Measurements from ENCODE around the gene MIS18A.
"Not testable (repeated sequence)": the region's sequence is repeated elsewhere in the genome, so short reads cannot be mapped to it uniquely, and the experiment has no call there.

The MIS18A gene, protein sequence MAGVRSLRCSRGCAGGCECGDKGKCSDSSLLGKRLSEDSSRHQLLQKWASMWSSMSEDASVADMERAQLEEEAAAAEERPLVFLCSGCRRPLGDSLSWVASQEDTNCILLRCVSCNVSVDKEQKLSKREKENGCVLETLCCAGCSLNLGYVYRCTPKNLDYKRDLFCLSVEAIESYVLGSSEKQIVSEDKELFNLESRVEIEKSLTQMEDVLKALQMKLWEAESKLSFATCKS

DNA sequence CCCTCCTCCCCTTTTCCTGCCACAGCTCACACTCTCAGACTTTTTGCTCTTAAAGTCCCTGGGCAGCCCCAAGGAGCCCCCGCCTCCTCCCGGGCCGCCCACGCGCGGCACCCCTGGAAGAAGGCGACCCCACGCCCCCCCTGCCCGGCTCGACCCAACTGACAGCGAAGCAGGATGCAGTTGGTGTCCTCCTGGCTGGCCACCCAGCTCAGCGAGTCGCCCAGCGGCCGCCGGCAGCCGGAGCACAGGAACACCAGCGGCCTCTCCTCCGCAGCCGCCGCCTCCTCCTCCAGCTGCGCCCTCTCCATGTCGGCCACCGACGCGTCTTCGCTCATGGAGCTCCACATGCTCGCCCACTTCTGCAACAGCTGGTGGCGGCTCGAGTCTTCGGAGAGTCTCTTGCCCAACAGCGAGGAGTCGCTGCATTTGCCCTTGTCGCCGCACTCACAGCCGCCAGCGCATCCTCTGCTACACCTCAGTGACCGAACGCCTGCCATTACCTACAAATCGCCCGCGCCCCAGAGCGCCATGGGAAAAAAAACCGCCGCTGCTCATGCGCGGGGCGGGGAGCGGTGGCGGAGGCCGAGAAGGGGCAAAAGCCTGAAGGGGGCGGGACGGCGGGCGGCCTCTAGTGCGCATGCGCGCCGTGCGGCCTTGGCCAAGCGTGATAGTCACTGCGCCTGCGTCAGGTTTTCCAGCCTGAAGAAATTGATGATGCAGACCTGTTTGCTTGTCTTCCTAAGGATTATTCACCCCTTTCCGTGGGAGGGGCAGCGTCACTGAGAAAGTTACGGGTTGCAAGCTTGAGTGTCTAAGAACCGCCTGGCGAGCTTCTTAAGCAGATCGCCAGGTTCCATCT lies at the start of gene MIS18A:
MIS18A (minus strand) TSS at position 532 of the 859 bp plus-strand sequence; CDS start at position 497, 35 bp downstream.
- DNase-seq, result peak; percentile 89

DNA sequence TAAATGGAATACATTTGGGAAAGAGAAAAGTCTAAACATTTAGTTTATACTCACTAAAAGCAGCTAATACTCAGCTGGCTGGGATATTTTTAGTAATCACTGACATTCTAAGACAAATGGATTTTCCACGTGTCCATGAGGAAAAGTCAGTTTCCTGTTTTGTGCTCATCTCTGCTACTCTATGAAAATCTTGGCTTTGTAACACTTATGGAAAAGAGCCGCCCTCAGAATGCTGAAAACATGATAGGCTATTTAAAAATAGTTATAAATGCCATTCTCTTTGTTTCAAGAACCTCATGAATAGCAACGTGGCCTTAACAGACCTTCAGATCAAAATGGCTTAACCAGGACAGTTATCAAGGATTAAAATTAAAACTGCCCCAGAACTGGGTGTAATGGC lies 49.7 kb upstream of the MIS18A start:
- DNase-seq, result peak; percentile 37

DNA sequence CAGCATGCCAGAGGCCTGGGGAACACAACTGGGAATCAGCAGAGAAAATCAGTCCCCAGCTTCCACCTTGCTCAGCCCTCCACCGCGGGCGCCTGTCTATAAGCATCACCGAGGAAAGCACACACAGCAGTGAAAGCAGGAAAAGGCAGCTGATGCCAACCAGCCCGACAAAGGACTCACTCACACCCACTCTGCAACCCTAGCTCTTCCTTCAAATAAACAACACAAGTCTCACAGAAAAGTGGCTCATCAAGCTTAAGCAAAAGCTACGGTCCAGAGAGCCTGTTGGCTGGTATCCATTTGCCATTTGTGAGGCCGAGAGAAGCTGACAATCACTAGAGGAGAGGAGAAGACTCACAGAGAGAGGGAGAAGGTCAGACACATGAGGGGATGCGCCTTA lies 46.9 kb upstream of the MIS18A start:
- no peak for DNase-seq

DNA sequence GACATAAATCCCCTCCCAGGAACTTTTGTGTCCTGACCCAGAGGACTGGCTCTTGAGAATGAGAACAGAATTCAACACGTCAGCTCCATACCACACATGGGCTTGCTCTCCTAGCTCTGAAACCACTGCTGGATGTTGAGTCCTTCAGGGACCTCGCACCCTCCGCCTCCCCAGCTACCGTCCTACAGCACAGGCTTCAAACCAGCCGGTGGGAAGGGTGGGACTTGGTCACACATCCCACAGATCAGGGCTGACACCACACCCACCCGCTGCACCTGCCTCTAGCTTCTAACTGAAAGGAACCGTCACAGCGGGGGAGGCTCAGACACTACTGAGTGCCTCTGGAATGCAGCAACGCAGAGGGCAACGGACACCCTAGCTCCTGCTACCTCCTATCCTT lies 43.8 kb upstream of the MIS18A start:
- DNase-seq, result no peak

DNA sequence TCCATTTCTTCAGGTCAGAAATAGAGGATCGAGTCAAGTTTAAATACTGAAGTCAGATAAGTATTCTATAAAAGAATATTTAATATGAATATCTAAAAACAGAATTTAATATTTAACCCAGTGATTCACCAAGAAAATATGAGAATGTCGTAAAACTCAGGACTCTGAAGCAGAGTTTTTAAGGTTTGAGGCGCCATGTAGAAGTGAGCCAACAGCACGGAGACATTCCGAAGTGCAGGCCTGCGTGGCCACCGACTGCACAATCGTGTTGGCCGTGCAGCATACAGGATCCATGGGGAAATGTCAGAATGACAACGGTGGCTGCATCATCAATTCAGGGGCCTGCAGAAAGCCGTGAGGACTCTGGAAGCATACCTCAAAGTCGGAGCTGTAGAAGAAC lies 43.3 kb upstream of the MIS18A start:
- DNase-seq, result no peak

DNA sequence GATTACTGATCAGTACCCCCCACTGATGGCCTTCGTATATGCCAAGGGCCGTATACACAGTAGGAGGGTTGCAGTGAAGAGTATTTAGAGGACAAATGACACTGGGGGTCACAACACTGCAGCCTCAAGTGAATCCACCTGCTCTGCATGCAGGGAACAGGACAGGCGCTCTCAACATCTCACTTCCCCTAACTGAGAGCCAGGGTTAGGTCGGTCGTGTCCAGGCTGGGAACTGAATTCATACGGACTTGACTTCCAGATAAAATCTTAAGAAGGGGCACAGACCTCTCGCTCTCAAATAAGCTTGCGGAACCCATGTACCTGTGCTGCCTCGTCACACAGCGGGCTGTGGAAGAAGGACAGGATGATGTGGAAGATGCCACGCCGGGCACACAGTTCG lies 42.6 kb upstream of the MIS18A start:
- DNase-seq, result no peak

DNA sequence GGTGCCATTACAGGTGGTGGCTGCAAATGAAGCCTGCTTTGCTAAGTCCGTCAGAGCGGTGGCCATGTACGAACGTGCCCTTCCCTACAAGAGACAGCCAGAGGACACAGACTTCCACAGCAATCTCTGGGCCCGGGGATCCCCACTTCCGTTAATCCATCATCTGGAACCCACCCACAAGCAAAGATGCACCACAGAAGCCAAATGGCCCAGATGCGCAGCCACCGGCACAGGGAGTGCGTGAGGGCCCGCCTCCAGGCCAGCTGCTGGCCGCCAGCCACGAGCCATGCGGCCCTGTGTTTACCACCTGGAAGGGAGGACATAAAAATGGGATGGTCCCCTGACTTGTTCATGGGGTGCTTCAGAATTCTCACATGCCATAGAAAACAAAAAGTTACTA lies 41.9 kb upstream of the MIS18A start:
- DNase-seq, result no peak

DNA sequence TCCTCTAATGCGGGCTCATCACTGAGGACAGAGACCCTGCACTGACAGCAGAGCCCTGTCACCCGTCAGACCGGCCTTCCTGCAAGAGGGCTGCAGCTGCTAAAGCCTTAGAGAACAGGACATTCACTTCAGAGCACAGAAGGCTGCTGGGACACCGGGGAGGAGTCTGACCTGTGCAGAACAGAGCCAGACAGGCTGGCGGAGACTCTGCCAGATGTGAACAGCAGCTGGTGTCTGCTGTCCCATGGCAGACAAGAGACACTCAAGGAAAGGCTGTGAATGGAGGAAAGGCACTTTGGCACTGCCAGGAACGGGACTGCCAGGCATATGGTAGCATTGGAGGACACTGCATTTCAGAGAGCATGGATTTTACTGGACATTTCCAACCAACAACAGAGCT lies 41.2 kb upstream of the MIS18A start:
- no peak for DNase-seq

DNA sequence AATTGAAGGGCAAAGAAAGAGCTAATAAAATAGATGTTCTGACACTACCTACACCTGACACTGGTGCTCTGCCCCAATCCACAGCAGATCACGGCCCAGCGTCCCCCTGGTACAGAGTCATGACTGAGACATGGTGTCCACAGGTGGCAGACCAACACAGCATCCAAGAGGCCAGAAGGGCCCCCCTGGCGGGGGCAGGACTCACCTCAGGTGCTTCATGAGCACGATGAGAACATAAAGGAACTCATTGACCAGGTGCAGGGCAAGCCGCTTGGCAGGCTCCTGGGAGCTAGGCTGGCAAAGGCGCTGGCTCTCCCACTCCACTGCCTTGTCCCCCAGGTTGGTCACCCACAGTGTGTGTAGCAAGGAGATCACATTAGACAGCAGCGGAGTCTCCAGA lies 40.2 kb upstream of the MIS18A start:
- no peak for DNase-seq

DNA sequence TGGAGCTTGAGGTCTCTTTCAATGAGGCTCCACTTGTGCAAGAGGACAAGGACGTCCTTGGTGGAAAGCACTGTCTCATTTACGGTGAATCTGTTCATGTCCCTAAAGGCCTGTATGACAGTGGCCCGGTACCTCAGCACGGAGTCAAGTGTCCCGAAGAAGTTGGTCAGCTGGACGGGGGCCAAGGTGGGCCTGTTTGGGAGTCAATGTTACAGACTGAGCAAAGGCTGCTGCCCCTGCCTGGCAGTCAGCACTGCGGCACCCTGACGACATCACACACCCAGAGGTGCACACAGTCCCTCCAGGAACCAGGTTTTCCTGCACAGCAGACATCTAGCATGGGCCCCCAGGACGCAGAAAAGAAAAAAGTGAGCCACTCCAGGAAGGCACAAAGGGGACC lies 38.9 kb upstream of the MIS18A start:
- no peak for DNase-seq

DNA sequence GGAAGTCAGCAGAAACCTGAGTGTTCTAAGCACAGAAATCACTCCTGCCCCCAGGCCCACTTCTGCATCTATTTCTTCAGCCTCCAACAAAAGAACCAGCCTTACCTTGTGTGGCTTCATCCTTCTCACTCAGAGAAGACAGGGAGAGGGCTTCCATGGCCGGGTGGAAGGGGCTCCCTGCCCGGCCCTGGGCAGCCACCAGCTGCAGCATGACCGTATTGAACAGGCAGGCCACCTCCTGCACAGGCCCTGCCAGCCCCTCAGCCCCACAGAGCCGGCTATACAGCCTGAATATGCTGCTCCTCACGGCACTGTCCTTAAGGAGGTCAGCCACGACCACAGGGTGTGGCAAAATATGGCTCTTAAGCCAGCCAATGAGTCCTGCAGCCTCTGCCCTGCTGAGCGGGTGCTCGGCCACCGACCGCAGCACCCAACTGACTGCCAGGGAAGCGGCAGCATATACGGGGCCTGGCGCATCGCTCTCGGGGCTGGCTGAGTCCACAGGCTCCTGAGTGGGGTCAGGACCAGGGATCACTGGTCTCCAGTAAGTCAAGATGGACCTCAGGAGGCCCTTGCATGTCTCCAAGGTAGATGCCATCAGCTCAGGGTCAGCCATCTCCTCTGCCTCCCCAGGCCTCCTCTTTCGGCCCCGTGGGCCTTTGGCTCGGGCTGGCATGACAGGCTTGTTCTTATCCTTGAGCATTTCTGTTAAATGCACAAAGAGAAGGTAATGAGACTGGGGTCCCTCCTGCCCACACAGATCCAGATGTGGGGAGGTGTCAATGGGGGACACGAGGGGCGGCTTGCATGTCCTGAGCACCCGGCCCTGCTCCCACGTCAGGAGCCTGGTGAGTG lies 37.7 kb upstream of the MIS18A start:
- no peak for DNase-seq

DNA sequence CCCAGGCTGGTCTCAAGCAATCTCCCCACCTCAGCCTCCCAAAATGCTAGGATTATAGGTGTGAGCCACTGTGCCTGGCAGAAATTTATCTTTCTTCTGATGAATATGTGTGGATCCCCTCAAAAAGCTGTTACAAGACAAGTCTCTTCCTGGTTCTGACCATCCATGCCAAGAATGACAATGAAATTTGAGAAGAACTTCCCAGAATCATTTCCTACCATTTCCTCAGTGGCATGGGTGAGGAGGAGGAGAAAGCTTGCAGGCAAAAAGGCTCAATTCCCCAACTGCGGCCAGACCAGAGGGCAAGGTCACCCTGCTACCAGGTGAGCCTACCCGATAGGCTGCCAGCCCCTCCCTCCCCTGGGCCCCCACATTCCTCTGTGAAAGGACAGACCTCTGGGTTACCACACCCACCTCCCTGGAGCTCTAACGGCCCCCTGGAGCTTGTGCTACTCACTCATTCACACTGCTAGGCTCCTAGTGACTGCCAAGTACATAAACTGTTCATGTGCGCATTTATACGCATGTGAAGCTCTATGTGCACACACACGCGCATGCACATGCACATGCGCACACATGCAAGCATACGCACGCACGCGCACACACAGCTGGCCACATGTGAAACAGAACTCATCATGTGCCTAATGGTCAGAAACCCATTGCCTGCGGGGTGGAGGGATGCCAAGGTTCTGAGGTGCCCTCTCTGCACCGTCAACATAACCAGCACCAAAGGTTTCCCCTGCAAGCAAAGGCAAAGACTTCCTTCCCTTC lies 36.8 kb upstream of the MIS18A start:
- no peak for DNase-seq

DNA sequence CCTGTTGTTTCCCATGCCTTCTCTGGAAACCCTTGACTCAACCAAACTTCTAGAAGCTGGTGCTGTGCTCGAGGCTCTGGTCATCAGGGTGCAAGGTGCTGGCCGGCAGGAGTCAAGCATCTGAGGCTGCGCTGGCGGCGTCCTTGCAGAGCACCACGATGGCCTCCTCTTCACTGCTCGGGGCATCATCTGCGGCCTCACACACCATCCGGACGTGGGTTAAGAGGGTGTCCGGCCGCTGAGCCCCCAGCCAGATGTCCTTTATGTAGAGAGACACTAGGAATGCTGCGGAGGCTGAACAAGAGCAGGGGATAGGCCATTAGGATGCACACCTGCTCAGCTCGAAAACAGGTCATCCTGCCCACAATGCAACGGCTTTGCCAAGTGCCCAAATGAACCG lies 36.0 kb upstream of the MIS18A start:
- no peak for DNase-seq

DNA sequence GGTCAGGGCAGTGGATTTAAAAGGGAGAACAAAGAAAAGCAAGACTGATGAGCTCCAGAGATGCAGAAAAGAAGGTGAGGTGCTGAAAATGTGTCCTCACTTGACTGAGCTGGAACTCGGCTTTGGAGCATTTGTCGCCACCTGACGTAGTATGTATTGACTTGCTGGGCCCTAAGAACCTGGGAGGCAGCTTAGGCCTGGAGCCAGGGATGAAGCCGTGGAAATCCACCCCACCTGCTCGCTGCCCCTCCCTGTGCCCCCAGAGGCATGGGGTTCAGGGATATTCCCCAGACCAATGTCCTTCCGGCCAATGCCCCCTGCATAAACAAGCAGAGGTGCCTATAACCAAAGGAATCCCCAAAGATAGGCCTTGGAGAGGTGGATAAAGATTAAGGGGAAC lies 34.1 kb upstream of the MIS18A start:
- no peak for DNase-seq

DNA sequence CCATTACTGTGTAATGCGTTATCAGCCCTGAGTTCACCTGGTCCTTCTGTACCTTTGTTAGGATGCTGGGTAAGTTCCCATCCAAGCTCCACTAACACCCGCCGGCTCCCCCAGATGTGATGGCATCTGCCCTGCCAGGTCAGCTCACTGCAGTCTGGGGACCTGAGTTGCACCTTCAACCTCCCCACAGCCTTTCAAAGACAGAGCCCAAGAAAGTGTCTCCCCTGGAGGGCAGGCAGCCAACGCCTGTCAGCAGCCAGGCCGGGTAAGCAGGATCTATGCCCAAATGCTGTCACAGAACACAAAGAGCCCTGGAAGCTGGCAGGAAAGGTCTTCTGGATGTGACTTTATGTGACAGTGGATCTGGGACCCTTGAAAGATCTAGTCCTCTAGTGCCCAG lies 33.5 kb upstream of the MIS18A start:
- DNase-seq, result no peak

DNA sequence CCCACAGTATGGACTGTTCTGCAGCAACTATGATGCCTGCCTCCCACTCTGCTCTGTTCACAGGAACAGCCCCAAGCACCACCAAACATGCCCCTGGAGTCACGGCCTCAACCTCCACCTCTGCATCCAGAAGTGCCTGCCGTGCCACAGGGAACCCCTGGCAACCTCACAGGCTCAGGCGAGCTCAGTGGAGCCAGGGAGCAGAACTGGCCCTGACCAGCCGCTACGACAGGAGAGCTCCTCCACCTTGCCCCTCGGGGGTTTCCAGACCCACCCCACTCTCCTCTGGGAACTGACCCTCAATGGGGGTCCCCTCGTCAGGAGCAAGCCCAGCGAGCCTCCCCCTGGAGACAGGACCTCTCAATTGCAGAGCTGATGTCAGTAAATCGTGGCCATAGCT lies 32.8 kb upstream of the MIS18A start:
- DNase-seq, result no peak

DNA sequence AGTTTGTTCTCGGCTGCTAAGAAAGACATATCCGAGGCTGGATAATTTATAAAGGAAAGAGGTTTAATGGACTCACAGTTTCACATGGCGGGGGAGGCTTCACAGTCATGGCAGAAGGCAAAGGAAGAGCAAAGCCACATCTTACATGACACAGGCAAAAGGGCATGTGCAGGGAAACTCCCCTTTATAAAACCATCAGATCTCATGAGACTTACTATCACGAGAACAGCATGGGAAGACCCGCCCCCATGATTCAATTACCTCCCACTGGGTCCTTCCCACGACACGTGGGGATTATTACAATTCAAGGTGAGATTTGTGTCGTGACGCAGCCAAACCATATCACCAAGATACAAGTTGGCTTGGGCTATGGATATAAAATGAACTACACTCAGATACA lies 32.1 kb upstream of the MIS18A start:
- DNase-seq, result not testable (repeated sequence)

DNA sequence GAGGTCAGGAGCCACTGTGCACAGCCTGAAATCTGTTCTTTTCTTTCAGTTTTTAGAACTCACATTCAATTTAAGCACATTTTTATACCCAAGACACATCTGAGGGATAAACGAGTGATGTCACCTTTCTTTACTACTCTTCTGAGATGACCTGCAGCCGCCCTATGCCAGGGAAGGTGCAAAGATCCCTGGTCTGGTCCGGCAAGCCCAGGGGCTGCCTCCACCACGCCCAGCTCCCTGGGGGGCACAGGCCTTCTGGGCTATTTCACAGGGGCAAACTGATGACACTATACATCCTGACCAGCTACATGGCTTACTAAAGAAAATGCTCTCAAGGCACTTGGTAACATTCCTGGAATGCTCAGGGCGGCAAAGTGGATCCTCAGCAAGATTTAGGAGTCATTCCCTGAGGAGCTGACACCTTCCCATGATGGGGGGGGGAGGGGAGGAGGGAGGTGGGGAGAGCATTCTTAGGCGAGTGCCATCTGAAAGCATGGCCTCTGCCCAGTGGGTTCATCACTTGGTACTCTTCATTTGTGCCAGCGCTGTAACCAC lies 31.1 kb upstream of the MIS18A start:
- DNase-seq, result no peak

DNA sequence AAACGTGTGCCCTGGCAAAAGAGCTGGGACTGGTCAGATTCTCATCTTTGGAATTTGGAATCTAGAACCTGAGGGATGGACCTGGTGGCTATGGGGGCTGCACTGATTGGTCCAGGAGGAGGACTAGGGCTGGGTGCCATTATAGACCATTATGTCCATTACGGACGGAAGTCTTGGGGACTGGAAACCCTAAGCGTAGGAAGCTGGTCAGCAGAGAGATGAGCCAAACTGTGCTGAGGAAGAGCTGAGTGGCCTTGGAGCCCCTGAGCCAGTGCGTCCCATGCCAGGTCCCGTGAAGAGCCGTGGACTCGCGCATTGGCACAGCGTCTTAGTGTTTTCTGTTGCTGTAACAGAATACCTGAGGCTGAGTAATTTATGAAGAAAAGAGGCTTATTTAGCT lies 29.8 kb upstream of the MIS18A start:
- DNase-seq, result no peak

DNA sequence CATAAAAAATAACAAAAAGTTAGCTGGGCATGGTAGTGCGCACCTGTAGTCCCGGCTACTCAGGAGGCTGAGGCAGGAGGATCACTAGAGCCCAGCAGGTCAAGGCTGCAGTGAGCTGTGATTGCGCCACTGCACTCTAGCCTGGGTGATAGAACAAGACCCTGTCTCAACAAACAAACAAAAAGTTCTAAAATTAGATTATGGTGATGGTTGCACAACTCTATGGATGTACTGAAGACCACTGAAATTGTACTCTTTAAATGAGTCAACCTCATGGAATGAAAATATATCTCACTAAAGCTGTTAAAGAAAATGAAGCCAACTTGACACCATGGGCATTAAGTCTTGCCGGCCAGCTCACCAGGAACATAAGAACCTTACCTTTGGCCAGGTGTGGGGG lies 28.9 kb upstream of the MIS18A start:
- DNase-seq, result peak; percentile 61

DNA sequence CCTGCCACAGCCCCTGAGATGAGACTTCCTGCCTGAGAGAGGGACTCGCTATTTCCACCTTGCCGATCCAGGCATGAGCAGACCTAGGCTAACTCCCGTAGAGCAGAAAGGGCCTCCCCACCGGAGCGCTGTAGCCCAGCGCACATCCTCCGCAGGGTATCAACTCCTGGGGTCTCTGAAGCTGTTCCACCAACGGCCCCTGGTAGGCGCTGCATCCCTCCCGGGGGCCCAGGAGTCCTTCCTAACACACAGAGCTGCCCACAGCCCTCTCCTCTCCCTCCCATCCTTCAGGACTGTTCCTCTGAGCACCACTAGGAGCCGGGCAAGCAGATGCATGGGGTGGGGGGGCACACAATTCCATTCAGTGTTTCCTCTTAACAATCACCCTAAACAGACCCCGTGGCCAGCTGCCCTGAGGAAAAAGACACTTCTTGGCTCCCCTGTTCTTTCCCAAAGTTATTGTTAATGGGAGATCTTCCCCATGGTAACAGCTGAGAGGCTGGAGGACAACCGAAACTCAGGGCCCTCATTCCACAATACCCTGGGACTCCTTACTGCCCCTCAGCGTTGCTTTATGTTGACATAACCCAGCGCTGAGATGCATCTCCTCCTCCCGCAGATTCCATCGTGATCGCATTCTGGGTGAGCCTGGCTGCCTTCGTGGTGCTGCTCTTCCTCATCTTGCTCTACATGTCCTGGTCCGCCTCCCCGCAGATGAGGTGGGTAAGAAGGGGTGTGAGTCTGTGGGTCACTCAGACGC lies 27.4 kb upstream of the MIS18A start:
- no peak for DNase-seq

DNA sequence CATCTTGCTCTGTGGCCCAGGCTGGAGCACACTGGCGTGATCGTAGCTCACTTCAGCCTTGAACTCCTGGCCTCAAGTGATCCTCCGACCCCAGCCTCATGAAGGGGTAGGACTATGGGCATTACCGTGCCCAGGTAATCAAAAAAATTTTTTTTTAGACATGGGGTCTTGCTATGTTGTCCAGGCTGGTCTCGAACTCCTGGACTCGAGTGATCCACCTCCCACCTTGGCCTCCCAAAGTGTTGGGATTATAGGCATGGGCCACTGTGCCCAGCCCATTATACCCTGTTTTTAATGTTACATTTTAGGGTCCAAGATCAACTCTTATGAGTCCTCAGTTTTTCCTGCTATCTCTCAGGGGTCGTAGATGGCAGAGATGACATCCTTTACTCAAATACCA lies 26.1 kb upstream of the MIS18A start:
- DNase-seq, result no peak

All from HCEC 1CT (cell line).